HCT116 (cell line): ENCODE measurements around the gene CDH3. TPM values are rescaled to one million over a fixed set of nuclear protein-coding genes. Genes with fewer than 3 reads are reported as not detected.

Source experiments
- ATAC-seq: fragments of 200-7000 bp; cut with Tn5 transposase; 2 replicates; pipeline ENCODE4 v1.9.1; 2020; ENCODE audit warnings: mild to moderate bottlenecking, moderate library complexity
- BruUV-seq: library from RNA; stranded (reverse); fragments of 400-500 nt; replicated peaks from 2 replicates; lab custom pipeline; 2021; lab: Mats Ljungman, UMichigan
- CTCF ChIA-PET: fragments of 300-600 bp; sonication (Branson Sonifier 250); formaldehyde crosslinking; loops from one replicate; lab custom pipeline; 2021; ENCODE audit warnings: antibody characterized with exemption; lab: Charles Lee
- POLR2A ChIA-PET: fragments of 300-600, 350-600 bp; sonication (Branson Sonifier 250); formaldehyde crosslinking; loops from one replicate; lab custom pipeline; 2021; ENCODE audit warnings: antibody characterized with exemption; lab: Charles Lee
- RAD21 ChIA-PET, 2 experiments: fragments of 300-600 bp; sonication (Branson Sonifier 250); formaldehyde crosslinking; loops; one replicate each; lab custom pipeline; 2023; ENCODE audit warnings: low total read pairs in 2 of 2; ENCODE audit not compliant: uncharacterized antibody in 2 of 2, unreplicated experiment in 2 of 2, low non-redundant PET in 1 of 2; lab: Charles Lee
- DNase-seq: peaks from one replicate; pipeline ENCODE4 v3.0.0-alpha.2; 2010; ENCODE audit warnings: low read depth, low spot score
- H2AFZ ChIP-seq: fragments of 200-600 bp; shearing (Covaris generic), sonication (generic); 2 replicates; pipeline ENCODE4 v1.6.1; 2017; ENCODE audit warnings: low read depth, mixed run types, mixed read lengths, antibody characterized with exemption, low read length; ENCODE audit not compliant: poor library complexity, severe bottlenecking
- H3K27ac ChIP-seq: 2 replicates; pipeline ENCODE4 v1.5.1; 2012; ENCODE audit warnings: low read depth, low read length
- H3K27me3 ChIP-seq: fragments of 200-600 bp; sonication (generic); 2 replicates; pipeline ENCODE4 v1.6.1; 2016; ENCODE audit warnings: mixed run types, low read length, mixed read lengths; ENCODE audit not compliant: insufficient read depth
- H3K36me3 ChIP-seq, 2 experiments: fragments of 200-500 bp in 1 of 2; fragments of 200-600 bp in 1 of 2; sonication (Bioruptor generic) in 1 of 2; sonication (generic) in 1 of 2; 2 replicates each; pipeline versions ENCODE4 v1.5.1 to v1.6.1; 2014 to 2016; ENCODE audit warnings: low read length in 2 of 2, inconsistent platforms in 1 of 2, mixed read lengths in 1 of 2, mixed run types in 1 of 2; ENCODE audit not compliant: insufficient read depth in 2 of 2, control insufficient read depth in 1 of 2
- H3K4me1 ChIP-seq, 2 experiments: fragments of 200-600 bp in 1 of 2; sonication (generic) in 1 of 2; 2 replicates each; pipeline versions ENCODE4 v1.5.1 to v1.6.1; 2012 to 2017; ENCODE audit warnings: low read length in 2 of 2, inconsistent platforms in 1 of 2, mild to moderate bottlenecking in 1 of 2, mixed read lengths in 1 of 2, mixed run types in 1 of 2, moderate library complexity in 1 of 2; ENCODE audit not compliant: insufficient read depth in 2 of 2, control insufficient read depth in 1 of 2
- H3K4me2 ChIP-seq: fragments of 200-600 bp; sonication (generic); 2 replicates; pipeline ENCODE4 v1.6.1; 2017; ENCODE audit warnings: mixed run types, low read length, mixed read lengths
- H3K4me3 ChIP-seq, 2 experiments: fragments of 200-600 bp in 1 of 2; sonication (generic) in 1 of 2; replicated peaks in 1 of 2; 2 replicates each; pipeline ENCODE4 v1.5.1; 2011 to 2016; ENCODE audit warnings: low read length in 2 of 2, control low read depth in 1 of 2, low read depth in 1 of 2, mild to moderate bottlenecking in 1 of 2, mixed read lengths in 1 of 2, mixed run types in 1 of 2
- H3K79me2 ChIP-seq: fragments of 200-600 bp; sonication (generic); 2 replicates; pipeline ENCODE4 v1.6.1; 2017; ENCODE audit warnings: mild to moderate bottlenecking, mixed run types, low read length, moderate library complexity, mixed read lengths; ENCODE audit not compliant: insufficient read depth
- H3K9ac ChIP-seq: fragments of 200-600 bp; sonication (generic); 2 replicates; pipeline ENCODE4 v1.6.1; 2016; ENCODE audit warnings: low read length, mixed read lengths
- H3K9me2 ChIP-seq: fragments of 200-600 bp; sonication (generic), shearing (Covaris generic); 2 replicates; pipeline ENCODE4 v1.6.1; 2017; ENCODE audit warnings: mixed run types, mild to moderate bottlenecking, moderate library complexity; ENCODE audit not compliant: insufficient read depth
- H3K9me3 ChIP-seq, 2 experiments: fragments of 200-500 bp in 1 of 2; fragments of 200-600 bp in 1 of 2; sonication (Bioruptor generic) in 1 of 2; sonication (generic) in 1 of 2; 2 replicates each; pipeline ENCODE4 v1.6.1; 2014 to 2017; ENCODE audit warnings: low read length in 2 of 2, mixed read lengths in 2 of 2, inconsistent platforms in 1 of 2, low read depth in 1 of 2, mild to moderate bottlenecking in 1 of 2, mixed run types in 1 of 2, moderate library complexity in 1 of 2; ENCODE audit not compliant: control insufficient read depth in 1 of 2, insufficient read depth in 1 of 2
- H4K20me1 ChIP-seq: fragments of 200-600 bp; sonication (generic), shearing (Covaris generic); 2 replicates; pipeline ENCODE4 v1.6.1; 2017; ENCODE audit warnings: mixed run types, mild to moderate bottlenecking, moderate library complexity; ENCODE audit not compliant: insufficient read depth
- ELF1 ChIP-seq: IDR thresholded peaks from 2 replicates; pipeline ENCODE4 v1.6.1; 2012; ENCODE audit warnings: low read depth, borderline replicate concordance
- EZH2 ChIP-seq: fragments of 200-600 bp; sonication (generic); IDR thresholded peaks from 2 replicates; pipeline ENCODE4 v1.6.1; 2017; ENCODE audit warnings: antibody characterized with exemption, mixed run types
- EZH2phosphoT487 ChIP-seq: fragments of 200-600 bp; IDR thresholded peaks from 2 replicates; pipeline ENCODE4 v1.6.1; 2018; ENCODE audit warnings: antibody characterized with exemption, borderline replicate concordance
- FOSL1 ChIP-seq: IDR thresholded peaks from 2 replicates; pipeline ENCODE4 v1.6.1; 2012; ENCODE audit warnings: low read depth
- POLR2A ChIP-seq: IDR thresholded peaks from 2 replicates; pipeline ENCODE4 v1.7.0; 2011; ENCODE audit warnings: borderline replicate concordance; ENCODE audit not compliant: insufficient read depth, insufficient read length; ENCODE audit errors: extremely low read depth
- POLR2AphosphoS5 ChIP-seq: IDR thresholded peaks from 2 replicates; pipeline ENCODE4 v1.6.1; 2011; ENCODE audit warnings: mild to moderate bottlenecking, low read depth, low read length, moderate library complexity
- SIN3A ChIP-seq: IDR thresholded peaks from 2 replicates; pipeline ENCODE4 v1.6.1; 2012; ENCODE audit warnings: low read depth
- SP1 ChIP-seq: IDR thresholded peaks from 2 replicates; pipeline ENCODE4 v1.6.1; 2012; ENCODE audit warnings: low read depth
- SRF ChIP-seq: IDR thresholded peaks from 2 replicates; pipeline ENCODE4 v1.6.1; 2012; ENCODE audit warnings: low read depth
- TCF7L2 ChIP-seq: IDR thresholded peaks from 2 replicates; pipeline ENCODE4 v1.7.0; 2011; ENCODE audit warnings: borderline replicate concordance, inconsistent platforms; ENCODE audit not compliant: insufficient read depth, insufficient read length; ENCODE audit errors: extremely low read depth
- intact Hi-C: fragments of 100-400 bp; cut with micrococcal nuclease; formaldehyde crosslinking; loops from 2 replicates; pipeline ENCODE4 v1.10.0; 2022
- total RNA-seq: library from RNA; stranded (reverse); gene quantifications from one replicate; pipeline ENCODE4 v1.2.1, GENCODE V29; 2021; ENCODE audit not compliant: unreplicated experiment
- TF ChIP-seq, protein P1 (sequence below): IDR thresholded peaks from 2 replicates; pipeline ENCODE4 v1.6.1; 2012; ENCODE audit warnings: low read depth
- TF ChIP-seq, protein P2 (sequence below), 3 experiments: fragments of 200-600 bp in 1 of 3; sonication (generic) in 1 of 3; IDR thresholded peaks in 2 of 3; conservative IDR thresholded peaks in 1 of 3; 2 replicates each; pipeline ENCODE4 v1.5.1; 2012 to 2017; ENCODE audit warnings: low read depth in 2 of 3, low read length in 2 of 3, antibody characterized with exemption in 1 of 3, borderline replicate concordance in 1 of 3, control low read depth in 1 of 3, mild to moderate bottlenecking in 1 of 3, mixed read lengths in 1 of 3, mixed run types in 1 of 3, moderate library complexity in 1 of 3; ENCODE audit not compliant: insufficient read depth in 1 of 3
- TF ChIP-seq, protein P3 (sequence below): IDR thresholded peaks from 2 replicates; pipeline ENCODE4 v1.6.1; 2012
- TF ChIP-seq, protein P4 (sequence below): IDR thresholded peaks from 2 replicates; pipeline ENCODE4 v1.6.1; 2012

Gene CDH3
- total RNA-seq, 1 experiment from 2014 or later, result 94.7 TPM

DNA sequence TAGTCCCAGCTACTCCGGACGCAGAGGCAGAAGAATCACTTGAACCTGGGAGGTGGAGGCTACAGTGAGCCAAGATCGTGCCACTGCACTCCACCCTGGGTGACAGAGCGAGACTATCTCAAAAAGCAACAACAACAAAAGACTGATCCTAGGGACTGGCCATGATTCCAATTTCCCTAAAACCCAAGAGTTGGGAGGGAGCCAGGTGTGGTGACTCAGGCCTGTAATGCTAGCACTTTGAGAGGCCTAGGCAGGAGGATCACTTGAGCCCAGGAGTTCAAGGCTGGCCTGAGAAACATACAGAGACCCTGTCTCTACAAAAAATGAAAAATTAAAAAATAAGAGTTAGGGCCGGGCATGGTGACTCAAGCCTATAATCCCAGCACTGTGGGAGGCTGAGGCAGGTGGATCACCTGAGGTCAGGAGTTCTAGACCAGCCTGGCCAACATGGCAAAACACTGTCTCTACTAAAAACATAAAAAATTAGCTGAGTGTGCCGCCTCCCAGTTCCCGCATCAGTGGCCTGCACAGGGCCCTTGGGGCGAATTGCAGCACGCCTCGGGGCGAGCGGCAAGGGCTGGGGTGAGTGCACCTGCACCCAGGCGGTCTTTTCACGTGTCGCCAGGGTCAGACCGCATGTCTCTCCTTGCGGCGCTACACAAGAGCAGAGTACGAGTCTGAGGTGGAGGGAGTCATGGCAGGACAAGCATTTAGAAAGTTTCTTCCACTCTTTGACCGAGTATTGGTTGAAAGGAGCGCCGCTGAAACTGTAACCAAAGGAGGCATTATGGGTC lies 40.8 kb downstream of the CDH3 start:
- no peak for ATAC-seq
- no peak for DNase-seq
- ChIA-PET POLR2A (no interaction called here), RAD21 (no interaction called here), CTCF (no interaction called here)
- Histone ChIP-seq H3K36me3 (peaks cover 35 to 37% of the 10 kb centered on the region in 2 experiments), H3K27ac (no peak overlapping the region), H3K9ac (no peak overlapping the region), H3K4me2 (no peak overlapping the region), H4K20me1 (no peaks in the 10 kb centered on the region), H2AFZ (no peak overlapping the region), H3K9me2 (no peaks in the 10 kb centered on the region), H3K79me2 (no peaks in the 10 kb centered on the region), H3K4me3 (no peak overlapping the region), H3K4me1 (no peaks in the 10 kb centered on the region), H3K27me3 (no peaks in the 10 kb centered on the region), H3K9me3 (no peaks in the 10 kb centered on the region)
- no TSS peak for BruUV-seq
- TF ChIP-seq SIN3A (no peak), SP1 (no peak), EZH2 (no peak), TCF7L2 (no peak), ELF1 (no peak), POLR2A (no peak), SRF (no peak), EZH2phosphoT487 (no peak), POLR2AphosphoS5 (no peak), FOSL1 (no peak)
- TF ChIP-seq, protein P1, sequence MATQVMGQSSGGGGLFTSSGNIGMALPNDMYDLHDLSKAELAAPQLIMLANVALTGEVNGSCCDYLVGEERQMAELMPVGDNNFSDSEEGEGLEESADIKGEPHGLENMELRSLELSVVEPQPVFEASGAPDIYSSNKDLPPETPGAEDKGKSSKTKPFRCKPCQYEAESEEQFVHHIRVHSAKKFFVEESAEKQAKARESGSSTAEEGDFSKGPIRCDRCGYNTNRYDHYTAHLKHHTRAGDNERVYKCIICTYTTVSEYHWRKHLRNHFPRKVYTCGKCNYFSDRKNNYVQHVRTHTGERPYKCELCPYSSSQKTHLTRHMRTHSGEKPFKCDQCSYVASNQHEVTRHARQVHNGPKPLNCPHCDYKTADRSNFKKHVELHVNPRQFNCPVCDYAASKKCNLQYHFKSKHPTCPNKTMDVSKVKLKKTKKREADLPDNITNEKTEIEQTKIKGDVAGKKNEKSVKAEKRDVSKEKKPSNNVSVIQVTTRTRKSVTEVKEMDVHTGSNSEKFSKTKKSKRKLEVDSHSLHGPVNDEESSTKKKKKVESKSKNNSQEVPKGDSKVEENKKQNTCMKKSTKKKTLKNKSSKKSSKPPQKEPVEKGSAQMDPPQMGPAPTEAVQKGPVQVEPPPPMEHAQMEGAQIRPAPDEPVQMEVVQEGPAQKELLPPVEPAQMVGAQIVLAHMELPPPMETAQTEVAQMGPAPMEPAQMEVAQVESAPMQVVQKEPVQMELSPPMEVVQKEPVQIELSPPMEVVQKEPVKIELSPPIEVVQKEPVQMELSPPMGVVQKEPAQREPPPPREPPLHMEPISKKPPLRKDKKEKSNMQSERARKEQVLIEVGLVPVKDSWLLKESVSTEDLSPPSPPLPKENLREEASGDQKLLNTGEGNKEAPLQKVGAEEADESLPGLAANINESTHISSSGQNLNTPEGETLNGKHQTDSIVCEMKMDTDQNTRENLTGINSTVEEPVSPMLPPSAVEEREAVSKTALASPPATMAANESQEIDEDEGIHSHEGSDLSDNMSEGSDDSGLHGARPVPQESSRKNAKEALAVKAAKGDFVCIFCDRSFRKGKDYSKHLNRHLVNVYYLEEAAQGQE, result no peak
- TF ChIP-seq, protein P2, sequence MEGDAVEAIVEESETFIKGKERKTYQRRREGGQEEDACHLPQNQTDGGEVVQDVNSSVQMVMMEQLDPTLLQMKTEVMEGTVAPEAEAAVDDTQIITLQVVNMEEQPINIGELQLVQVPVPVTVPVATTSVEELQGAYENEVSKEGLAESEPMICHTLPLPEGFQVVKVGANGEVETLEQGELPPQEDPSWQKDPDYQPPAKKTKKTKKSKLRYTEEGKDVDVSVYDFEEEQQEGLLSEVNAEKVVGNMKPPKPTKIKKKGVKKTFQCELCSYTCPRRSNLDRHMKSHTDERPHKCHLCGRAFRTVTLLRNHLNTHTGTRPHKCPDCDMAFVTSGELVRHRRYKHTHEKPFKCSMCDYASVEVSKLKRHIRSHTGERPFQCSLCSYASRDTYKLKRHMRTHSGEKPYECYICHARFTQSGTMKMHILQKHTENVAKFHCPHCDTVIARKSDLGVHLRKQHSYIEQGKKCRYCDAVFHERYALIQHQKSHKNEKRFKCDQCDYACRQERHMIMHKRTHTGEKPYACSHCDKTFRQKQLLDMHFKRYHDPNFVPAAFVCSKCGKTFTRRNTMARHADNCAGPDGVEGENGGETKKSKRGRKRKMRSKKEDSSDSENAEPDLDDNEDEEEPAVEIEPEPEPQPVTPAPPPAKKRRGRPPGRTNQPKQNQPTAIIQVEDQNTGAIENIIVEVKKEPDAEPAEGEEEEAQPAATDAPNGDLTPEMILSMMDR (IDR thresholded peaks at IDR 0.05 in 2 of 3, conservative IDR thresholded peaks at IDR 0.05 in 1 of 3; ENCODE audit: borderline replicate concordance in 1 of 3, insufficient read depth in 1 of 3, low read depth in 2 of 3, low read length in 2 of 3), result no peak
- TF ChIP-seq, protein P3, sequence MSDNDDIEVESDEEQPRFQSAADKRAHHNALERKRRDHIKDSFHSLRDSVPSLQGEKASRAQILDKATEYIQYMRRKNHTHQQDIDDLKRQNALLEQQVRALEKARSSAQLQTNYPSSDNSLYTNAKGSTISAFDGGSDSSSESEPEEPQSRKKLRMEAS, result no peak
- TF ChIP-seq, protein P4, sequence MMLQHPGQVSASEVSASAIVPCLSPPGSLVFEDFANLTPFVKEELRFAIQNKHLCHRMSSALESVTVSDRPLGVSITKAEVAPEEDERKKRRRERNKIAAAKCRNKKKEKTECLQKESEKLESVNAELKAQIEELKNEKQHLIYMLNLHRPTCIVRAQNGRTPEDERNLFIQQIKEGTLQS, result no peak
- intact Hi-C loops, result no loop called here
